Activated CD4-positive, alpha-beta T cell treated with anti-CD3 and anti-CD28 coated beads, Interleukin-2, amount 50 U/mL, for 24 hours (primary cell): Measurements from ENCODE around the gene CD34.
"Not testable (repeated sequence)": the region's sequence is repeated elsewhere in the genome, so short reads cannot be mapped to it uniquely, and the experiment has no call there.

Source experiments
- DNase-seq, 2 donors: peaks; one replicate each; pipeline ENCODE4 v3.0.0-alpha.2; 2020; ENCODE audit warnings: low read depth in 1 of 2, low spot score in 1 of 2

Gene CD34

DNA sequence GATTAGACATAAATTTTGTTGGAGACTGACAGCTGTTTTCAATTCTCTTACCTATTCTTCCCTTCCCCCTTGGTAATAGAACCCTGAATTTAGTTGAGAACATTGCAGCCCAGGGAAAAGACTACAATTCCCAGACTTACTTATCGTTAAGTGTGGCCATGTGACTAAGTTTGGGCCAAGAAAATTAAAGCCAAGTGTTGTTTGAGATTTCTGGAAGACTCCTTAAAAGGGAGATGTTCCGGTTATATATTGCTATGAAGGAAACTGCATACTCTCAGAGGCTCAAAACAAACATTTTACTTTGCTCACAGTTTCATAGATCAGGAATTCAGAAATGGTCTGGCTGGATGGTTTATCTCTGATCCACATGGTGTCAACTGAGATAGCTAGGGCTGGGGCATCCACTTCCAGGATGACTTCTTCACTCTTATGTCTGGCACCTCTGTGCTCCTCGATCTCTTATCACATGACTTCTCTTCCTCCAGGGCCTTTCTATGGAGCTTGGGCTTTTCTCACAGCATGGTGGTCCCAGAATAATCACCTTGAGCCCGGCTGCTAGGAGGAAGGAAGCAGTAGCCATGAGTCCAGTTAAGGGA lies 22.4 kb upstream of the CD34 start:
- no peak for DNase-seq

DNA sequence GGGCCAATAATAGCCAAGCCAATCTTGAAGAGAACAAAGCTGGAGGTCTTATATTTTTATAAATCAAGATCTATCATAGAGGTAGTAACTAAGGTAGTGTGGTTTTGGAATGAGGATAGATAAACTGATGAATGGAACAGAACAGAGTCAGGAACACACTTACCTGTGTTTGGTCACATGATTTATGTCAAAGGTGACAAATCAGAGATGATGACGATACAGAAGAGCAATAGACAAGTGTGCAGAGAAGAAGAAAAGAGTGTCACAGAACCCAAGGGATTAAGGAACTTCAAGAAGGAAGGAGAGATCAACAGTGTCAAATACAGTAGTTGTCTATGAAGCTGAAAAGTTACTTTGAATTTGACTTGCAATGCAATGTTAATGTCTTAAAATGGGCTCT lies 16.1 kb upstream of the CD34 start:
- DNase-seq, result no peak

DNA sequence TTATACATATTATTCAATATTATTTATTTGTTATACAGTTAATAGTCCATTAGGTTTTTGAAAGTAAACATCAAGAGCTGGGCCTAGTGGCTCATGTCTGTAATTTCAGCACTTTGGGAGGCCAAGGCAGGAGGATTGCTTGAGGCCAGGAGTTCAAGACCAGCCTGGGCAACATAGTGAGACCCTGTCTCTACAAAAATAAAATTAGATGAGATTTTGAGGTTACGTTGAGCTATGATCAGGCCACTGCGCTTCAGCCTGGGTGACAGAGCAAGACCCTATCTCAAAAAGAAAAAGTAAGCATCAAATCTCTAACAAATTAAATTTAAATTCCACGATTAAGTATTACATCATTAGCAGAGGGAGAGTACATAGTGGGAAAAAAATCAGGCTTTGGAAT lies 15.0 kb upstream of the CD34 start:
- not testable (repeated sequence) for DNase-seq

DNA sequence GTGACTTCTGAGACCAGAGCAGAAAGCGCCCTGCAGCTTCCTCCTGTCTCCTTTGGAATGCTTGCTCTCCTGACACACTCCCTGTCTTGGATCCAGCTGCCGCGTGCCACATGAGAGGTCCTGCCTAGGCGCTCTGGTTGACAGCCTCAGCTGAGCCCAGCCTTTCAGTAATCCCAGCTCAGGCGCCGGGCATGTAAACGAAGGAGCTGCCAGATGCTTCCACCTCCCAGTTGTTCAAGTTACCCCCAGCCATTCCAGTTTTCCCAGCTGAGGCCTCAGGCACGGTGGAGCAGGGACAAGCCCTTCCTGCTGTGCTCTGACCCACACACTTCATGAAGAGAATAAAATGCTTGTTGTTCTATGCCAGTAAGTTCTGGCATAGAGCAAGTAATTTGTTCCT lies 14.3 kb upstream of the CD34 start:
- DNase-seq, result no peak

DNA sequence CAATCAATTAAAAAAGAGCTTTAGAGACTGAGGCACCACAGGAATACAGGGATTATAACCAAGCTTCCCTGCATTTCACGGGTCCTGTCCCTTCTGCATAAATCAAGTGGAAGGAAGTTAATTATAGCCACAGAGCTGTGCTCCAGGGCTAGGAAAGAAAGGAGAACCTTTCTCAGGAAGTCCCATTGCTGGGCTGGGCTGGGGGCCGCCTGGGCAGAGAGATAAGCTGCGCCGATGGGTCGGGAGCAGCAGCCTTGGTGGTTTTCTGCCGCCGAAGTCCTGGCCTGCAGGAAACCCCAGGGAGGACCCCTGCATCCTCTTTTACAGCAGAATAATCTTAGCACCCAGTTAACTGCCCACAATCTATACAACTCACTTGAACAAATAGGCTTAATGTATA lies 12.6 kb upstream of the CD34 start:
- no peak for DNase-seq

DNA sequence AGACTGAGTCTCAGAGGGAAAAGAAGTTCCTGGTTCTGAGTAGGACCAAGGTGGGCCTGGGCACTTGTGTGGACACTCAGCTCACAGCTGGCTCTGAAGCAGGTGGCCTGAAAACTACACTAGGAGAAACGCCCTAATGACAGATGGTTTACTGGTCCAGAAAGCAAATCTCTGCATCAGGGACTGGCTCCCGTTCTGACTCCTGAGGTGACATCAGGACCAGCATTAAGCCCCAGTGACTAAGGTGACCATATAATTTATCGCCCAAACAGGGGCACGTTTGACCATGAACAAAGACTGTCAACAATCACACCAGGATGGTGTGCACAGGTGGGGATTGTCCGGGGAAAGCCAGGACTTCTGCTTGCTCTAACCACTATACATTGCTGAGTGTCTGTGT lies 12.2 kb upstream of the CD34 start:
- no peak for DNase-seq

DNA sequence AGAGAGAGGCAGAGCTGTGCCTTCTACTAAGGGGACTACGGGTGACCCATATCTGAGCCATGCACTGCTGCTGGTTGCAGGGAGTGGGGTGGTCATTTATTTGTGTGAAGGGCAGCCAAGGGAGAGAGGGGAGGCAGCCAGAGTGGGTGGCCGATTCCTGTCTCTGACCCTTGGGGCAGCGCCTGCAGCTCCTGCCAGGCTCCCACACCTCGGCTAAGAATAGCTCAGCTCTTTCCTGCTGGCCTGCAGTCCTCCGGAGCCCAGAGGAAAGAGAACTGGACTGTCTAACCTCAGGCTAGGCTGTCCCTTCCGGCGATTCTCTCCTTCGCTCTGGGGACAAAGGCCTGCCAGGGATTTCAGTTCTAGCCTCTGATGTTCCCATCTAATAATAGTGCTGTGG lies 11.6 kb upstream of the CD34 start:
- DNase-seq, result no peak

DNA sequence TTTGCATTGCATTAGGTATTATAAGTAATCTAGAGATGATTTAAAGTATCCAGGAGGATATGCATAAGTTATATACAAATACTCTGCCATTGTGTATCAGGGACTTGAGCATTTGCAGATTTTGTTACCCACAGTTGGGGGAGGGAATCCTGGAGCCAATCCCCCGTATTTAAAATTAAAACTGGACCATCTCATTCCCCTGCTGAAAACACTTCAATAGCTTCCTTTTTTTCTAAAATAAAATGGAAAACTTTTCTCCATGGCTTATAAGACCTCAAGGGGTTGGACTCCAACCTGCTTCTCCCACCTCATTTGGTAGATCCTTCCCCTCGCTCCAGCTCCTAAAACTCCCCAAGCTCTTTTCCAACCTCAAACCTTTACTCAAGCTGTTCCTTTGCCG lies 10.4 kb upstream of the CD34 start:
- no peak for DNase-seq

DNA sequence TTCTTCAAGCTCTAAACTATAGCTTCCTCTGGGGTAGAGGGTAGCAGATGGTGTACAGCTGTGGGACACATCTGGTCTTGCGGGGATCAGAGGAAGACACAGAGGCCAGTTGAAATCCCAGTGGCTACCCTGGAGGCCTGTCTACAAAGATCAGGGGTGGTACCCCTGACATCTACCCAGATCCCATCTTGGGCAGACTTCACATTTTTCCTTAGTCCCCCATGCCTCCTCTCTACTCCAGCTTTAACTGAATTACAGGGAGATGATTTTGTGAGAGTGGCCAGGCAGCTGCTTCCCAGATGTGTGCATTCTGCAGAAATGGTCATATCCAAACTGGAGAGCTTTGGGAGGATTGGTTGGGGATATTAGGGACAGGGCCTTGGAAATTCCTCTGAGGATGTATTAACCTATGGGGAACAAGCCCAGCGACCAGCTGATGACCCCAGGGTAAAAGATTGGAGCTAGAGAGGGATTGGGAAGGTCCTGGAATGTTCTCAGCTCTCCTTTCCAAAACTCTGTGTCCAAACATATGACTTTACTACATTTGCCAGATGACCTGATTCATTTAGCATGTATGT lies 9.6 kb upstream of the CD34 start:
- DNase-seq, result no peak

DNA sequence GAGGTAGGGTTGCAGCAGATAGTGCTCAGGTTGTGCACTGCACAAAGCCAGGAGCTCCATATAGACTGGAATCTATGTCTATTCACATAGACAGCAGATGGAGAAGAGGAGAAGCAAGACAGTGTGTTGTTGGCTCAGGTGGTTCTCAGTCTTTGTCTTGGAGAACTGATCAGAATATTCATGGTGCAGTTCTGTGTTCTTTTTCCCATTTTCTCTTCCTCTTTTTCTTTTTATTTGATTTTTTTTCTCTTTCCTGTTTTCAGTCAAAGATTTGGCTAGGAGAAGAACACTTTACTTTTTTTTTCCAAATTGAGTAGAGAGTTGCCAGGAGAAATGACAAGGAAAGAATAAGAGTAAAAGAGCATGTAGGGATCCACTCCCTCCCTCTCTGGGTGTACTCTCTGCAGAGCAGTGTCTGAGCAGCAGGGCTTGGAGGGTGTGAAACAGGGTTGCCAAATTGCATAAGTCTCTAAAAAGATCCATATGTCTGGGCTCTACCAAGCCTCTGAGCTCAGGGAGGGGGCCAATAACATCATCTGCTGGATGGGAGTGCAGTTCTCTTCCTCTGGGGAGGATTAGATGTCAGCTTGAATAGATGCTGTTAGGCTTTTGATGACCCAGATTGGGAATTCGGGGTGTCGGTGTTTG lies 8.7 kb upstream of the CD34 start:
- no peak for DNase-seq

DNA sequence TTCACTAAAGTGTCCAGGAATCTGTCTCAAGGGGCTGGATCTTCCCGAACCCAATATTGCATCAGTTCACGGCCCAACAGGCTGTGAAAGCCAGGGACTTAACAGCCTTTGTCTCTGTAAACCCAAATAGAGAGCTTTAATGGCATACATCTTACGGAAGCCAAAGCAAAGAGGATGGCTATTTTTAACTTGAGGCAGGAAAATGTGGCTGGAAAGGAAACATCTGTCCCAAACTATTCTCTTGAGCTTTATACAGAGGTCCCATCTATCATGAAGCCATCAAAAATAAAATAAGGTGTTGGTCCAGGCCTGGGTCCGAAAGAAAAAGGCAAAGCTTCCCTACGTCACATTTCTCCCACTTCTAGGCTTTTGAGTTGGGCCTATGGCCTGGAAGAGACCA lies 7.7 kb upstream of the CD34 start:
- no peak for DNase-seq

DNA sequence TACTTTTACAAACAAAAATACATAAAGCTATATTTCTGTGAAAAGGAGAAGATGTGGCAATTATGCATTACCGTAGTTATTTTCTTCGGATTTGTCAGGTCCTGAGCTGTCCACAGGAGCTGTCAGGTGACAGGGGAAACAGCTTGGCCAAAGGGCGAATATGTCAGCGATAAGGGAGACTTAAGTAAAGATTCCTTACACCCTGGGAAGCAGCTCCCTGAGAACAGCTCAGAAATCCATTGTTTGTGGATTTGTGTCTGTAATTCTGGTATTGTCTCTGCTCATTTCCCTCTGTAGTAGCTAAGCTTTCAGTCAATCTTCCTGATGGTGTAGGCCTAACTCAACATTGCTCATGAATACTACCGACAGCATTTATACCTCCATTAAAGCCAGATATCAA lies 7.1 kb upstream of the CD34 start:
- DNase-seq, result no peak

DNA sequence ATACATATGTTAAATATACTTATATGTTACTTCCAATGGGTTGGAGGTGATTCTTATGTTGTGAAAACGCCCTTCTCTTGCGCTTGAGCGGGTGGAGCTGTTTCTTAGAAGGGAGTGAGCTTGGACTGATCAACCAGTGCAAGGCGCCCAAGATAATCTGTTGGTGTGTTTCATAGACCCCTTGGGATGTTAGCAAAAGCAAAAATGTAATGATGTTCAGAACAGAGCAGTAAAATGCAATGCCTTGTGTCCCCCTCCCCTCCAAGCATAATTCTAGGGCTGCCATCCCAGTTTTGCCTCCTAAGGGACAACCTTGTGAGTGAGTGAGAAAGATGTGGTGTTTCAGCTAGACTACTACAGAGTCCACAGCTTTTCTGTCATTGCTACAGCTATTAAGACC lies 6.2 kb upstream of the CD34 start:
- no peak for DNase-seq

DNA sequence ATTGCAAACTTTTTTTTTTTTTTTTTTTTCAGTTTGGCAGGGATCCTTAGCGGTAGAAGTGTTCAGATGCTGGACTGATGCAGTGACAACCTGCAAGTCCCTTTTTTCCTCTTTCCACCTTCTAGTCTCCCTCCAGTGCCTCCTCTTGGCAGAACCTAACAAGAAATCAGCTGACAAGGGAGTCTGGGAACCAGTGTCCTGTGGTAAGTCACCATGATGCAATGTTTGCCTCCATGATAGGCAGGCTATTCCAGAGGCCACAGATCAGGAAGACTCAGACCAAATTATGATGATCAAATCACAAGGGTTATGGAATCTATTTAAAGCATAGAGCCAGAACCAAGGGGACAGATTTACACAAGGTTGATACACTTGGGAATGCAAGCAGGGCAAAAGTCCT lies 3.0 kb upstream of the CD34 start:
- no peak for DNase-seq

DNA sequence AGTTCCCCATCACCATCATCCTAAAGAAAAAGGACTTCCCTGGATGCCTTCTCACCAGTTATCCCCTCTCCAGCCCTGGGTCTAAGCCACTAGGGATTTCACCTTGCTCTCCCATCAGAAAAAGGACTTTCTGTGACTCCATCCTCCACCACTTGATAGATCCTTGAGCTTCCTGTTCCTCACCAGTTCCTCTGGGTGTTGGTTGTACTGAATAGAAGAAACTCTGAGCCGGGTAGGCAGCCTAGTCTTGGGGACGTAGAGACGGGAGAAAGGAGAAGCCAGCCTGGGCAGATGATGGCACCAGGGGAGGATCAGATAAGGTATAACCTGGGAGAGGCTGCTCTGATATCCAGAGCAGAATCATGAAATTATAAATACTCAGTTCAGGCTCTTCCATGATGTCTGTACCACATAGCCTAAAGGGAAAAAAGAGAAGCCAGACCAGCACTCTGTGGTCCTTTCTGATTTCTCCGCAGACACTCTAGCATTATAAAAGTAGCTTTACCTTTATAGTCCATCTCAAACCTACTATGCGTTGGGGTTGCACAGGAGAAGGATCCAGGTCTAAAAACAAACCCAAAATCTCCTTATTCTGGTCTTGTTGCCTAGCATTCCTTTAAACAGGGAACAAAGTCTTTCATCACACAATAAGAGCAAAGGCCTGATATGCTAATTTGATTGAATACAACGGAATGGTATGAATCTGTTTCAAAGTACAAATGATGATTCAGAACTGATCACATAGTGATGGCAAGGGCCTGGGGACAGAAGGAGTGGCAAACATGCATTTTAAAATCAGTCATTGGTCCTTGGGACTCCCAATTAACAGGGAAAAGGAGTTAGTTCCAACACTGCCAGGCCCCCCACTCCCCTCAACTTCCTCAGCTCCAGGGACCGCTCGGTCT lies 1.2 kb upstream of the CD34 start:
- no peak for DNase-seq

DNA sequence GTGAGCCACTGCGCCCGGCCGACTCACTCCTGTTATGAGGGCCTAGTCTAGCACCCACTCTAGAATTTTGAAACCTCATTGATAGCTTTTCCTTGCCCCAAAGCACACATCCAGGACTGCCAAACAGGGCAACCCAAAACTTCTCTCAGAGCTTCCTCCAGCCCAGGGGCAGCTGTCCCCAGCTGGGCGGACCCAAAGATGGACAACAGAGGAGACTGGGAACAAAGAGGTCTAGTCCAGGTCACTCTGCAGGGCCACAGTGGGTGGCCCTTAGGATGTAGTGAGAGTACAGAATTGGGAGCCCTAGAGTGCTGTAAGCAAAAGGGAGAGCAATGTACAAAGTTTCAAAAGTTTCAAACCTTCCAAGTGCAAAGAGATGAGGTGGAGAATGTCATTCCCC lies 1.2 kb downstream of the CD34 start:
- no peak for DNase-seq

DNA sequence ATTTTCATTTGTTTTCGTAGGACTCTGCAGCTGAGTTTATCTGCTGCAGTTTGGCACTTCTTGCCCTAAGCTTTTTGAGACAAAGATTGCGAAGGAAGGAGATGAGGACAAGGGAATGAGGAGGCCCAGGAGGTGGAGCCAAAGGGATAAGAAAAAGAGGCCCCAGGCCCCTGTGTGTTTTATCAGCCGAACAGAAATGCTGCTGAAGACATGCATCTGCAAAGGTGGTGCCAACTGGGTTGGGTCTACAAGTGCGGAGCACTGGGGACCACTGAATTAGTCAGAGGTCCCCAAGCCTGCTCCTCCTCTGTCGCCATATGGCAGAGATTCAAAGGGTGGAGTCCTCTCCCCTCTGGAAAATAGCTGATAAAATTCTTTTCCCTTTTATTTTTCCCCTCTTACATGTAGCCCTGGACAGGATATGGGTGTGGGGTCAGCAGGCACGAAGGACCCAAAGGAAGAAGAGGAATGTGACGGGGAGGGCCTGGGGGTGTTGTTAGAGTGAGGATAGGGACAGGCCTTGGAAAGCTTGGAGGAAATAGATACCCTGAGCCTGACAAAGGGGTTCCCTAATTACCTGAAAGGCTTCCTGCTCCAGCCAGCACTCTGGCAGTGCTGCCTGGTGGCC lies 2.7 kb downstream of the CD34 start:
- DNase-seq, result no peak

DNA sequence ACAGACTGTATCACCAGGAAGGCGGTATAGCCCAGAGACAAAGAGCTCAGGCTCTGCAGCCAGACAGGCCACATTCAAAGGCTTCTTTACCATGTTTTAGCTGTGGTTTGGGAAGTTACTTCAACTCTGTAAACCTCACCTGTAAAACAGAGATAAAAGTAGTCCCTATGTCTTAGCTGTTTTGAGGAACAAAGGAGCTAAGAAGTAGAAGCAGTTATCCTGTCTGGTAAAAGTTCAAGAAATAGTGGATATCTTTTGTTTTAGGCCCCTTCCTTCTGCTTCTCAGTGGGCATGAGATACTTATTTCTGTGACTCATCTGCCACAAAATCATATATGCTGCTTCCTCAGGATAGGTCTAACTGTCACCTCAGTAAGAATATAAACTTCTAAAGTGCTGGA lies 6.5 kb downstream of the CD34 start:
- no peak for DNase-seq

DNA sequence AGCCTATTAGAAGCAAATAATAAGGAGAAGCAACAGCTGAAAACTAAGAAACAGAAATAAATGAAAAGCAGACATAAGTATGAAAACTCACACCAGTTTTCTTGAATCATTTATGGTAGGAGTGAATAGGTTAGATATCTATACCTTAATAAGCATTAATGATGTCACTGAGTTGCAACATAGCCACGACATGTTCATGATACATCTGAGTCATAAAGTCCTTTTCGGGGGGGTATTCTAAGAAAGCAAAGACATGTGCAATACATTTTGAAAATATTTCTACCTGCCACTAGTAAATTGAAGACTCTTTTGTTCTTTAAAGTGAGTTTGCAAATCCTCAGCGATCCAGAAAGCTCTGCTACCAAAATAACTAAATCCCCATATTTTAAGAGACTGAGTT lies 7.2 kb downstream of the CD34 start:
- no peak for DNase-seq

DNA sequence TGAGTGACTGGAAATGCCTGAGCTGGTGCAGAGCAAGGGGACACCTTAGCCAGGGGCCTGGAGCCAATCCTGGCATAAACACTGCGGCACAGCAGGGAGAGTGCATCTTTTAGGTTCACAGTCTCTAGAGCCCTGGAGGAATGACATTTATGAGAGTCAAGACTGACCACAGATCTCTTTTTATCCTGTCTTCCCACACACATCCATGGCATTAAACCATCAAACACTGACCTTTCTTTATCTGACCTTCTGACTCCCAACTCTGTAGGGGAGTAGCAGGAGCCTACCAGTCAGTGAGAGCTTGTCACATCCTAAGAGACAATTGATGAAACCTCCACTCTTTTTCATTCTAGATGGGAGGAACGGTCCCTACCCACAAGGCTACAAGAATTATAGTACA lies 7.9 kb downstream of the CD34 start:
- no peak for DNase-seq

DNA sequence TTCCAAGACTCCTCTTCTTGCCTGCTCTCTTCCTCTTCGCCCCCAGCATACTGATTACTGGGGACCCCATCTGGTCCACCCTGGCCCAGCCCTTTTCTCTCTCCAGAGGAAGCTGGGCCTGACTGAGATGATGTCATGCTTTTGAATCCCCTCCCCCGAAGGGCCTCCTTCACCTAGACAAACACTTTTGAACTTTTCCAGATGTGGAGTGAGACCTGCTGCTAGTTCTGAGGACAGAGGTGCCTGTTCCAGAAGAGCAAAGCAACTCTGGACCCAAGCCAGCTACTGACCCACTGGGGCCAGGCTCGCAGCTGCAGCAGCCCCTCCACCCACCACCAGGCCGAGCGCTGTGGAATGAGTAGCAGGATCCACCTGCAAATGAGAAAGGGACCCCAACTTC lies 8.4 kb downstream of the CD34 start:
- no peak for DNase-seq
